ENCODE data around the gene LPAR2. TPM values are rescaled to one million over a fixed set of nuclear protein-coding genes. Genes with fewer than 3 reads are reported as not detected.
A peak's percentile ranks its signal among the peaks of the same experiment; 100 is the strongest.

LPAR2 gene
- total RNA-seq, 1 donor from 2014 or later = 35.5 TPM

DNA sequence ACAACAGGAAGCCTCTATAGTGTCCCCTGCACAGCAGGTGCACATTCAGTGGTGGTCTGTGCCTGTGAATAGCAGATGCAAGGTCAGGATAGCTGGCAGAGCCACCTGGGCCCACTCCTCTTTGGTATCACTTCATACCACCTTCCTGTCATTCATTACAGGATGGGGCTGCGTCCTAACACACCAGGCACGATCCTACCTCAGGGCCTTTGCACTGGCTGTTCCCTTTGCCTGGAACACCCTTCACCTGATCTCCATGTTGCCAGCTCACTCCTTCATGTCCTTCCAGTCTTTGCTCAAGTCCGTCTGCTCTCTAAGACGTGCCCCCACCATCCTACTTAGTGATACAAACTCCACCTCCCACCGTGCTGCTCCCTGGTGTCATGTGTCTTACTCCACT, 4.6 kb upstream of the LPAR2 start:
- H3K36me3 Mint-ChIP-seq (ENCODE audit: low read depth, unreplicated experiment) = peaks cover 25% of the 10 kb centered on the region
- DNase-seq (ENCODE audit: low spot score) = no peak
- peak overlapping the region; percentile 0 for H3K4me3 Mint-ChIP-seq (ENCODE audit: unreplicated experiment)
- H3K27ac Mint-ChIP-seq (ENCODE audit: unreplicated experiment) = no peak overlapping the region
- TF ChIP-seq, protein P1, sequence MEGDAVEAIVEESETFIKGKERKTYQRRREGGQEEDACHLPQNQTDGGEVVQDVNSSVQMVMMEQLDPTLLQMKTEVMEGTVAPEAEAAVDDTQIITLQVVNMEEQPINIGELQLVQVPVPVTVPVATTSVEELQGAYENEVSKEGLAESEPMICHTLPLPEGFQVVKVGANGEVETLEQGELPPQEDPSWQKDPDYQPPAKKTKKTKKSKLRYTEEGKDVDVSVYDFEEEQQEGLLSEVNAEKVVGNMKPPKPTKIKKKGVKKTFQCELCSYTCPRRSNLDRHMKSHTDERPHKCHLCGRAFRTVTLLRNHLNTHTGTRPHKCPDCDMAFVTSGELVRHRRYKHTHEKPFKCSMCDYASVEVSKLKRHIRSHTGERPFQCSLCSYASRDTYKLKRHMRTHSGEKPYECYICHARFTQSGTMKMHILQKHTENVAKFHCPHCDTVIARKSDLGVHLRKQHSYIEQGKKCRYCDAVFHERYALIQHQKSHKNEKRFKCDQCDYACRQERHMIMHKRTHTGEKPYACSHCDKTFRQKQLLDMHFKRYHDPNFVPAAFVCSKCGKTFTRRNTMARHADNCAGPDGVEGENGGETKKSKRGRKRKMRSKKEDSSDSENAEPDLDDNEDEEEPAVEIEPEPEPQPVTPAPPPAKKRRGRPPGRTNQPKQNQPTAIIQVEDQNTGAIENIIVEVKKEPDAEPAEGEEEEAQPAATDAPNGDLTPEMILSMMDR (IDR thresholded peaks at IDR 0.05; ENCODE audit: unreplicated experiment) = no peak
- H3K4me1 Mint-ChIP-seq (ENCODE audit: unreplicated experiment) = no peaks in the 10 kb centered on the region
- no peaks in the 10 kb centered on the region for H3K9me3 Mint-ChIP-seq (ENCODE audit: unreplicated experiment)
- peaks cover 10% of the 10 kb centered on the region for H3K27me3 Mint-ChIP-seq (ENCODE audit: unreplicated experiment)

DNA sequence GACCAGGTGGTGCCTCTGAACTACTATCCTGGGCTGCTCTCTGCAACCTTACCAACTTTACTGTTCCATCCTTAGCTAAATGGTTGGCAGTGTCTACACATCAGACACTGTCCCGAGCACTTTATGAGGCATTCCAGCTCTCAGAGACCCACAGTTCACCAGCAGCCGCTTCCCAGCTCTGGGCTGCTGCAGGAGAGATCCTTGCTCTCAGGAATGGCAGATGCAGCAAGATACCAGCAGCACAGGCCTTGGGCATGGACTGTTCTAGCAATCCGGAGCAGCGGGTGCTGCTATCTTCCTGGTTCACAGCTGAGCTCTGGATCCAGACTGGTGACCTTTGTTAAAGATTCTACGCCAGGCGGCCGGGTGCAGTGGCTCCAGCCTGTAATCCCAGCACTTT, 3.3 kb upstream of the LPAR2 start:
- Mint-ChIP-seq H3K9me3 (ENCODE audit: unreplicated experiment) (no peaks in the 10 kb centered on the region), H3K4me1 (ENCODE audit: unreplicated experiment) (peaks cover 5% of the 10 kb centered on the region)

DNA sequence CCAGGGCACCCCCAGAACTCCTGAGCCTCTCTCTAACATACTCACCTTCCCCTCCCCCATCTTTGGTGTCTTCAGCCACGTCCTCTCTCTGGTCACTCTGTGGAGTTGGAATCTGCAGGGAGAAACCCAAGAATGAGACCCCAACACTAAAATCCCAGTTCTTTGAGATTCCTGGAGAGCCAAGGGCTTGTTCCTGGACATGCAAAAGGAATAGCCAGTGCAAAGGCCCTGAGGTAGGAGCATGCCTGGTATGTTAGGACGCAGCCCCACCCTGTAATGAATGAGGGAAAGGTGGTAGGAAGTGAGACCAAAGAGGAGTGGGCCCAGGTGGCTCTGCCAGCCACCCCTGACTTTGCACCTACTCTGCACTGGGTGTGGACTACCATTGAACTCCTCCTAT, 2.4 kb upstream of the LPAR2 start:
- Mint-ChIP-seq H3K9me3 (ENCODE audit: unreplicated experiment) (no peaks in the 10 kb centered on the region), H3K27me3 (ENCODE audit: unreplicated experiment) (peaks cover 18% of the 10 kb centered on the region), H3K27ac (ENCODE audit: unreplicated experiment) (no peak overlapping the region), H3K36me3 (ENCODE audit: low read depth, unreplicated experiment) (peaks cover 30% of the 10 kb centered on the region), H3K4me1 (ENCODE audit: unreplicated experiment) (peaks cover 5% of the 10 kb centered on the region), H3K4me3 (ENCODE audit: unreplicated experiment) (peak overlapping the region; percentile 42)
- DNase-seq (ENCODE audit: low spot score) = no peak
- TF ChIP-seq, protein P1 (IDR thresholded peaks at IDR 0.05; ENCODE audit: unreplicated experiment) = no peak

More for the DNA sequence above, 3.3 kb upstream of the LPAR2 start:
- Mint-ChIP-seq H3K36me3 (ENCODE audit: low read depth, unreplicated experiment) (peaks cover 30% of the 10 kb centered on the region), H3K27me3 (ENCODE audit: unreplicated experiment) (peaks cover 18% of the 10 kb centered on the region), H3K4me3 (ENCODE audit: unreplicated experiment) (no peak overlapping the region), H3K27ac (ENCODE audit: unreplicated experiment) (no peak overlapping the region)
- no peak for DNase-seq (ENCODE audit: low spot score)
- TF ChIP-seq, protein P1 (IDR thresholded peaks at IDR 0.05; ENCODE audit: unreplicated experiment) = no peak

DNA sequence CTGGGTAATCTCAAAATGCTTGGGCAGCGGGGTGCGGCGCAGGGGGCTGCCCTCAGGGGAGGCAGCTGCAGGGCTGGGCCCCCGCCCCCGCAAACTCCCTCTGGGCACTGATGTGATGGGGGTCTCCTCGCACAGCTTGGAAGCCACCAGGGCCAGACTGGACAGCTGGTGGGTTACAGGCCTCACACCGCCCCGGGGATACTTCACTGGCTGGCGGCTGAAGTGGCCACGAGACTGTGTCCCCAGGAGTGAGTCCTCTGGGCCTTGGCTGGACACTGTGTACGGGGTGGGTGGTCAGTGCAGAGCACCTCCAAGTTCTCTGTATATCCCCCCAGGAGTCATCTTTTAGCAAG, 2.0 kb upstream of the LPAR2 start:
- TF ChIP-seq, protein P1 (IDR thresholded peaks at IDR 0.05; ENCODE audit: unreplicated experiment) = no peak
- Mint-ChIP-seq H3K27ac (ENCODE audit: unreplicated experiment) (no peak overlapping the region), H3K4me3 (ENCODE audit: unreplicated experiment) (no peak overlapping the region), H3K27me3 (ENCODE audit: unreplicated experiment) (peaks cover 18% of the 10 kb centered on the region), H3K36me3 (ENCODE audit: low read depth, unreplicated experiment) (peaks cover 30% of the 10 kb centered on the region), H3K9me3 (ENCODE audit: unreplicated experiment) (no peaks in the 10 kb centered on the region), H3K4me1 (ENCODE audit: unreplicated experiment) (peaks cover 5% of the 10 kb centered on the region)
- no peak for DNase-seq (ENCODE audit: low spot score)

DNA sequence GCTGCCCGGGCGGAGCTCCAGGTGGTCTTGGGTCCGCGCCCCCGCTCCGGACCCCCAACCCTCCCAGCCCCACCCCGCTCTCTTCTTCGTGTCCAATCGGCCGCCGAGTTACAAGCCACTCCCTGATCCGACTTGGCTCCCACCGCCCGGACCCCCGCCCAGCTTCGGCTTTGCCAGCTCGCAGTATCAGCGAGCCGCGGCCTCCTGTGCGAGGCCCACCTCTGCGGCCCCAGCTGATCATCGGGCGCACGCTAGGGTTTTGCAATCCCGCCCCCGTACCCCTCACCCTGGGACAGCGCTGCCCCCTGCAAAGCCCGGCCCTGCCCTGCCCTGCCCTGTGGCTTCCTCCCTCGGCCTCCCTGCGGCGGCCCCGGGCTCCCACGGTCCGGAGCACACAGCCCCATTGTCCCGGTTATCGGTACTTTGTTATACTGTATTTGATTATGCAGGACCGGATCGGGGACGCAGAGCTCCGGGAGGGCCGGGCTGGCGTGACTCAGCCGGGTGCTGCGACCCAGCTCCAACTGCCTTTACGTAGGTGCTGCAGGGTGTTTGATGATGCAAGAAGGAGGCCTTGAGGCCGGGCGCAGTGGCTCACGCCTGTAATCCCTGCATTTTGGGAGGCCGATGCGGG, 598 bp upstream of the LPAR2 start:
- DNase-seq (ENCODE audit: low spot score) = peak; percentile 57
- H3K27me3 Mint-ChIP-seq (ENCODE audit: unreplicated experiment) = peaks cover 20% of the 10 kb centered on the region
- H3K4me1 Mint-ChIP-seq (ENCODE audit: unreplicated experiment) = peaks cover 5% of the 10 kb centered on the region
- H3K36me3 Mint-ChIP-seq (ENCODE audit: low read depth, unreplicated experiment) = peaks cover 23% of the 10 kb centered on the region
- peak overlapping the region; percentile 79 for H3K4me3 Mint-ChIP-seq (ENCODE audit: unreplicated experiment)
- H3K27ac Mint-ChIP-seq (ENCODE audit: unreplicated experiment) = peak overlapping the region; percentile 72
- no peaks in the 10 kb centered on the region for H3K9me3 Mint-ChIP-seq (ENCODE audit: unreplicated experiment)
- TF ChIP-seq, protein P1 (IDR thresholded peaks at IDR 0.05; ENCODE audit: unreplicated experiment) = no peak
